NCI-H345 treated with DMSO at 0.1 percent for 48 hours (cell line): ENCODE data around the gene SDR39U1.
"Not testable (repeated sequence)": the region's sequence is repeated elsewhere in the genome, so short reads cannot be mapped to it uniquely, and the experiment has no call there.

Experiments
- DNase-seq: peaks from one replicate; lab custom pipeline; 2025; ENCODE audit not compliant: unreplicated experiment; lab: John Stamatoyannopoulos, UW

SDR39U1 gene

GRCh38 chr14:24442240-24443052, at the start of gene SDR39U1:
Gene SDR39U1, minus strand, starts transcription at chr14:24442776. Its CDS starts 7 bp downstream, at chr14:24442769.
- peak; percentile 98 for DNase-seq

- not testable (repeated sequence) for DNase-seq
These were observed 49.2 kb upstream of the SDR39U1 start for GRCh38 chr14:24491586-24492408.

- DNase-seq: no peak
These were observed 41.2 kb upstream of the SDR39U1 start for GRCh38 chr14:24483604-24484252.

GRCh38 chr14:24482699-24483303, 40.2 kb upstream of the SDR39U1 start:
- not testable (repeated sequence) for DNase-seq

- DNase-seq: no peak
These were observed 39.2 kb upstream of the SDR39U1 start for GRCh38 chr14:24481622-24482324.

- not testable (repeated sequence) for DNase-seq
These were observed 37.4 kb upstream of the SDR39U1 start for GRCh38 chr14:24479999-24480398.

GRCh38 chr14:24475261-24475660, 32.7 kb upstream of the SDR39U1 start:
- DNase-seq: no peak

- no peak for DNase-seq
These were observed 30.6 kb upstream of the SDR39U1 start for GRCh38 chr14:24473211-24473610.

- DNase-seq: not testable (repeated sequence)
These were observed 27.9 kb upstream of the SDR39U1 start for GRCh38 chr14:24470450-24470849.

GRCh38 chr14:24465805-24466204, 23.2 kb upstream of the SDR39U1 start:
- DNase-seq: no peak

GRCh38 chr14:24465368-24465767, 22.8 kb upstream of the SDR39U1 start:
- no peak for DNase-seq

GRCh38 chr14:24463884-24464785, 21.6 kb upstream of the SDR39U1 start:
- no peak for DNase-seq

GRCh38 chr14:24463017-24463883, 20.7 kb upstream of the SDR39U1 start:
- DNase-seq: no peak

GRCh38 chr14:24461336-24461735, 18.8 kb upstream of the SDR39U1 start:
- no peak for DNase-seq

- no peak for DNase-seq
These were observed 16.8 kb upstream of the SDR39U1 start for GRCh38 chr14:24459331-24459730.

GRCh38 chr14:24458736-24459135, 16.2 kb upstream of the SDR39U1 start:
- DNase-seq: no peak

- no peak for DNase-seq
These were observed 14.4 kb upstream of the SDR39U1 start for GRCh38 chr14:24456980-24457379.

GRCh38 chr14:24450828-24451227, 8.3 kb upstream of the SDR39U1 start:
- not testable (repeated sequence) for DNase-seq
